CD4-positive, CD25-positive, alpha-beta regulatory T cell (primary cell): ENCODE measurements around the gene SH3GL1. TPM values are rescaled to one million over a fixed set of nuclear protein-coding genes. Genes with fewer than 3 reads are reported as not detected.

ENCODE experiments used
- ATAC-seq, 2 donors: fragments of 150-1000 bp; cut with Tn5 transposase; one replicate each; pipeline ENCODE4 v1.10.0; 2021; ENCODE audit warnings: low read depth in 2 of 2, moderate number of reproducible peaks in 2 of 2, moderate library complexity in 1 of 2
- DNase-seq, 3 donors: peaks; one replicate each; pipeline versions ENCODE4 v3.0.0 to v3.0.0-alpha.2; 2012 to 2022; ENCODE audit warnings: mixed read lengths in 1 of 3
- H3K27ac ChIP-seq: one replicate; pipeline ENCODE4 v1.7.0; 2013; ENCODE audit warnings: mild to moderate bottlenecking, low read length; ENCODE audit not compliant: insufficient read depth, poor library complexity, severe bottlenecking
- H3K27me3 ChIP-seq: one replicate; pipeline ENCODE4 v1.7.0; 2013; ENCODE audit warnings: low read length; ENCODE audit not compliant: control insufficient read depth, insufficient read depth
- H3K36me3 ChIP-seq: one replicate; pipeline ENCODE4 v1.7.0; 2013; ENCODE audit warnings: mild to moderate bottlenecking, low read length, moderate library complexity; ENCODE audit not compliant: control insufficient read depth, insufficient read depth
- H3K4me1 ChIP-seq: 2 replicates; pipeline ENCODE4 v1.7.0; 2013; ENCODE audit warnings: mild to moderate bottlenecking, low read length; ENCODE audit not compliant: insufficient read depth, control insufficient read depth, poor library complexity, severe bottlenecking
- H3K4me3 ChIP-seq: one replicate; pipeline ENCODE4 v1.7.0; 2013; ENCODE audit warnings: low read depth, mild to moderate bottlenecking, low read length, moderate library complexity
- H3K9me3 ChIP-seq, 2 experiments: 1 replicate in 1 of 2; 2 replicates in 1 of 2; pipeline ENCODE4 v1.7.0; 2013; ENCODE audit warnings: low read length in 2 of 2, mild to moderate bottlenecking in 1 of 2, moderate library complexity in 1 of 2; ENCODE audit not compliant: control insufficient read depth in 2 of 2
- H3K27ac Mint-ChIP-seq, 3 donors: one replicate each; pipeline ENCODE4 v1.8.0; 2020 to 2022; ENCODE audit warnings: mild to moderate bottlenecking in 3 of 3, mixed read lengths in 3 of 3, moderate library complexity in 2 of 3
- H3K27me3 Mint-ChIP-seq: one replicate; pipeline ENCODE4 v1.8.0; 2022; ENCODE audit warnings: mild to moderate bottlenecking, mixed read lengths
- H3K36me3 Mint-ChIP-seq: one replicate; pipeline ENCODE4 v1.8.0; 2020; ENCODE audit warnings: mixed read lengths
- H3K4me1 Mint-ChIP-seq, 4 donors: one replicate each; pipeline ENCODE4 v1.8.0; 2020 to 2022; ENCODE audit warnings: mixed read lengths in 4 of 4, mild to moderate bottlenecking in 1 of 4
- H3K4me3 Mint-ChIP-seq, 4 donors: one replicate each; pipeline ENCODE4 v1.8.0; 2020 to 2022; ENCODE audit warnings: mild to moderate bottlenecking in 4 of 4, mixed read lengths in 4 of 4, moderate library complexity in 3 of 4
- H3K9me3 Mint-ChIP-seq, 7 donors: one replicate each; pipeline ENCODE4 v1.8.0; 2020 to 2022; ENCODE audit warnings: mixed read lengths in 7 of 7, mild to moderate bottlenecking in 3 of 7, moderate library complexity in 2 of 7
- polyA plus RNA-seq, 4 donors: library from polyadenylated mRNA; unstranded; fragments of 300-500 nt; fragmentation: Illumina TruSeq; gene quantifications; one replicate each; pipeline ENCODE4 v1.2.3, GENCODE V29; 2021
- total RNA-seq: library from RNA; stranded (reverse); gene quantifications from one replicate; pipeline ENCODE4 v1.2.3, GENCODE V29; 2022

SH3GL1 gene
- total and polyA plus RNA-seq, 5 donors from 2014 or later = 13.4 to 54.0 (median 18.1) TPM

DNA sequence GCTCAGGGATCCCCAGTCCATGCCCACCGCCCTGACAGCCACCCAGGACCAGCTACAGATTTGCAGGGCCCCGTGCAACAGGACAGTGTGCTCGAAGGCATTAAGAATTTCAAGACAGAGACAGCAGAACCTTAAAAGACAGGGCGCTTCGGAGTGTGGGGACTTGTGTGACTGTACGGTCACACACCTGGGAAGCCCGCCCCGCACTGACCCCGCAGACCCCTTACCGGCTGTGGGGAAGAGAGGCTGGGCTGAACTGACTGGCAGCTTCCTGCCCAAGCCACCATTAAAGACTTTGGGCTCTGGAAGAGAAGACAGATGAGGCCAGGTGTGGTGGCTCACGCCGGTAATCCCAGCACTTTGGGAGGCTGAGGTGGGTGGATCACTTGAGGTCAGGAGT is 76.1 kb downstream of the SH3GL1 start:
- Mint-ChIP-seq H3K4me1 (peaks cover 0 to 31% (median 17%) of the 10 kb centered on the region in 4 donors), H3K36me3 (no peaks in the 10 kb centered on the region), H3K27me3 (peaks cover 16% of the 10 kb centered on the region), H3K4me3 (peak overlapping the region in 1 of 4 donors; percentile 35), H3K9me3 (peaks cover 0 to 6% (median 4%) of the 10 kb centered on the region in 7 donors), H3K27ac (no peak overlapping the region)
- no peaks in the 10 kb centered on the region for H3K36me3 ChIP-seq
- no peak for ATAC-seq
- no peak overlapping the region for H3K27ac ChIP-seq
- H3K9me3 ChIP-seq = no peaks in the 10 kb centered on the region
- peaks cover 21% of the 10 kb centered on the region for H3K4me1 ChIP-seq
- DNase-seq = no peak
- H3K27me3 ChIP-seq = no peaks in the 10 kb centered on the region
- H3K4me3 ChIP-seq = no peak overlapping the region

DNA sequence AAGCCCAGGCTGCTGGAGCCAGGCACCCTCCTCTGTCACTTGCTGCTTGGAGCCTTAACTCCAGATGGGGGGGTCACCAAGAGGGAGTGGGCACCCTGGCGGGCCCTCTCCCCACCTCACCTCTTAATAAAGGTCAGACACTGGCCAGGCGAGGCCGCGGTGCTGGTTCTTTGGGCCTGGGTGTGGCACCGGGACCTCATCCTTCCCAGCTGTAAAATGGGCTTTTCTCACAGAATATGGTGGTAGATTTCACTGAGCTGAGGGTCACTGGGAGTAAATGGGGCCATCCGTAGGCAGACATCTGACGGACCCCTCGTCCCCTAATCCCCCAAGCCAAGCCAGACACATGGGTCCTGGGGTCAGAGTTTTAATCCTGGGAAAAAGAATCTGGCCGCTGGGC is 76.7 kb downstream of the SH3GL1 start:
- no peak overlapping the region for H3K4me3 ChIP-seq

DNA sequence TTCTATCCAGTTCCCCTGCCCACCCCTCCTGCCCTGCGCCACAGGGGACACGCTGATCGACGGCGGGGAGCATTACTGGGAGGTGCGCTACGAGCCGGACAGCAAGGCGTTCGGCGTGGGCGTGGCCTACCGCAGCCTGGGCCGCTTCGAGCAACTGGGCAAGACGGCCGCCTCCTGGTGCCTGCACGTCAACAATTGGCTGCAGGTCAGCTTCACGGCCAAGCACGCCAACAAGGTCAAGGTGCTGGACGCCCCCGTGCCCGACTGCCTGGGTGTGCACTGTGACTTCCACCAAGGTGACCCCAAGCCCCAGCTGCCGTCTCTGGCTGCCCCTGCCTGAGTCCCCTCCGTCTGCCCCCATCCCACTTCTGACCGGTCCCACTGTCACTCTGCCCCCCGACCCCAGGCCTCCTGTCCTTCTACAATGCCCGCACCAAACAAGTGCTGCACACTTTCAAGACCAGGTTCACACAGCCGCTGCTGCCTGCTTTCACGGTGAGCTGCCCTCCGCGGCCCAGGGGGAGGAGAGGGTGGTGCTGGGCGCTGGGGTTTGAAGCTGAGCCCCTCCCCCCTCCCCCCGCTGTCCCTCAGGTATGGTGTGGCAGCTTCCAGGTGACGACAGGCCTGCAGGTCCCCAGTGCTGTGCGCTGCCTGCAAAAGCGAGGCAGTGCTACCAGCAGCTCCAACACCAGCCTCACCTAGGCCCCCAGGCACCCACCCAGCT is 77.2 kb downstream of the SH3GL1 start:
- Histone ChIP-seq H3K27me3 (no peaks in the 10 kb centered on the region), H3K27ac (no peak overlapping the region), H3K9me3 (no peaks in the 10 kb centered on the region), H3K4me3 (no peak overlapping the region), H3K4me1 (peaks cover 13% of the 10 kb centered on the region), H3K36me3 (no peaks in the 10 kb centered on the region)
- no peak overlapping the region for H3K4me3 Mint-ChIP-seq
- no peak for DNase-seq
- ATAC-seq = no peak
- peaks cover 12% of the 10 kb centered on the region for H3K27me3 Mint-ChIP-seq
- H3K9me3 Mint-ChIP-seq = peaks cover 0 to 6% (median 3%) of the 10 kb centered on the region in 7 donors
- H3K4me1 Mint-ChIP-seq = peaks cover 0 to 21% (median 15%) of the 10 kb centered on the region in 4 donors
- H3K36me3 Mint-ChIP-seq = no peaks in the 10 kb centered on the region
- H3K27ac Mint-ChIP-seq = no peak overlapping the region

More for the DNA sequence above, 76.7 kb downstream of the SH3GL1 start:
- Mint-ChIP-seq H3K4me1 (peaks cover 0 to 27% (median 18%) of the 10 kb centered on the region in 4 donors), H3K36me3 (no peaks in the 10 kb centered on the region), H3K27ac (no peak overlapping the region), H3K9me3 (peaks cover 0 to 6% (median 4%) of the 10 kb centered on the region in 7 donors), H3K27me3 (peaks cover 18% of the 10 kb centered on the region), H3K4me3 (no peak overlapping the region)
- no peaks in the 10 kb centered on the region for H3K27me3 ChIP-seq
- ATAC-seq = no peak
- no peaks in the 10 kb centered on the region for H3K9me3 ChIP-seq
- no peak overlapping the region for H3K27ac ChIP-seq
- peaks cover 16% of the 10 kb centered on the region for H3K4me1 ChIP-seq
- no peak for DNase-seq
- no peaks in the 10 kb centered on the region for H3K36me3 ChIP-seq

DNA sequence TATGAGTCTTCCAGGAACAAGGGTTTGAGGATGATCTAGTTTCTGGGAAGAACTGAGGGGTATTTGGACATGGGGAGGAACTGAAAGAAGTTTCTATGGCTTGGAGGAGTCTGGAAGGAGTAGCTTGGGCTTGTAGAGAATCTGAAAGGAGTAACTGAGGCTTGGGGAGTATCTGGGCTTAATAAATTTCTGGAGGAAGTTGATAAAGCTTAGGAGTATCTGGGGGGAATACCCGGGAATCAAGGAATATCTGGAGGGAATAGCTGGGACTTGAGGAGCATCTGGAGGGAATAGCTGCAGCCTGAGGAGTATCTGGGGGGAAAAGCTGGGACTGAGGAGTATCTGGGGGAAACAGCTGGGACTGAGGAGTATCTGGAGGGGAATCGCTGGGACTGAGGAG is 79.9 kb downstream of the SH3GL1 start:
- Mint-ChIP-seq H3K27ac (peak overlapping the region in 1 of 3 donors; percentile 60), H3K36me3 (no peaks in the 10 kb centered on the region), H3K27me3 (peaks cover 7% of the 10 kb centered on the region), H3K4me3 (no peak overlapping the region), H3K9me3 (peaks cover 0 to 6% (median 3%) of the 10 kb centered on the region in 7 donors), H3K4me1 (peaks cover 0 to 5% (median 2%) of the 10 kb centered on the region in 4 donors)
- Histone ChIP-seq H3K27me3 (no peaks in the 10 kb centered on the region), H3K27ac (no peak overlapping the region), H3K4me1 (no peaks in the 10 kb centered on the region), H3K36me3 (no peaks in the 10 kb centered on the region), H3K9me3 (no peaks in the 10 kb centered on the region), H3K4me3 (no peak overlapping the region)
- ATAC-seq (no peak), DNase-seq (no peak)

DNA sequence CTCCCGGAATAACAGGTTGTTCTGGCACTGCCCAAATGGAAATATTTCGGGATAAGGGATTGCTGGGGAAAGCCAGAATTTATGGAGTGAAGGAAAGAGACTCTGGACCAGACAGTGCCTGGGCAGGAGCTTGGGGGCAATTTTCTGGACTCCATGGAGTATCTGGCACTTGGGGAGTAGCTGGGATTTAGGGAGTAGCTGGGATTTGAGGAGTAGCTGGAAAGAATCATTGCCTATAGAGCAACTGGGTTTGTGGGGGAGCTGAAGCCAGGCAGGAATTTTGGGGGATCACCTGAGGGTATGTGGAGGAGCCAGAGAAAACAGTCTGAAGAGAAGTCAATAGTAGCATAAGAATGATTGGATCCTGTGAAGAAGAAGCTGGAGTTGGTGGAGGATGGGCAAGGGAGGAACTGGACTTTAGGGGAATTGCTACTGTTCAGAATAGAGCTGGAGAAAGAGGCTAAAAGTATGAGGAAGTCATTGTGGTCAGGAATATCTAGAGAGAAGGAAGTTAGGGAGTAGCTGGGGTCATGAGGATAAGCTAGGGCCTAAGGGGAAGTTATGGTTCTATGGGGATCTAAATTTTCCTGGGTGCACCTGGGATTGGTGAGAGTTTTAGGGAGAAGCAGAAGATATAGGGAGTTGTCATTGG is 81.2 kb downstream of the SH3GL1 start:
- Mint-ChIP-seq H3K27me3 (peaks cover 4% of the 10 kb centered on the region), H3K9me3 (peaks cover 0 to 6% (median 3%) of the 10 kb centered on the region in 7 donors), H3K4me3 (peak overlapping the region in 2 of 4 donors; percentile 24 to 56), H3K4me1 (peaks cover 0 to 3% (median under 1%) of the 10 kb centered on the region in 4 donors), H3K27ac (peak overlapping the region in 1 of 3 donors; percentile 45), H3K36me3 (no peaks in the 10 kb centered on the region)
- no peaks in the 10 kb centered on the region for H3K27me3 ChIP-seq
- ATAC-seq = no peak
- no peak for DNase-seq
- no peaks in the 10 kb centered on the region for H3K9me3 ChIP-seq
- no peaks in the 10 kb centered on the region for H3K4me1 ChIP-seq
- no peaks in the 10 kb centered on the region for H3K36me3 ChIP-seq
- no peak overlapping the region for H3K4me3 ChIP-seq
- no peak overlapping the region for H3K27ac ChIP-seq

DNA sequence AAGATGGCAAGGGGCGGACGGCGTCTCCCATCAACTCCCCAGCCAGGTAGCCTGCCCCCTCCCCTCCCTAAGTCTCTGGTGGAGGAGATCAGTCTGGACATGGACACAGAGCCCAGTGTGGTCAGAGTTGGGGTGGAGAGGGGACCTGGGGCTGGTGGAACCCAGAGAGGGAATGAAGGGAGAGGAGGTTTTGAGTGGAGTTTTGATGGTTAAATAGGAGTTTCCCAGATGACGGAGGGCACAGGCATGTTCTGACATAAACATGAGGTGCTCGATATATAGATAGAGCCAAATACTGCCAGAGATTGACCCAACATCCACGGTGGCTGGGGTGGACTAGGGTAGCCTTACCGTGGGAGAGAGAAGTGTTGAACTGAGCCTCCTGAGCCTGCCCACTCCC is 81.9 kb downstream of the SH3GL1 start:
- Mint-ChIP-seq H3K4me3 (no peak overlapping the region), H3K36me3 (no peaks in the 10 kb centered on the region), H3K27ac (peak overlapping the region in 1 of 3 donors; percentile 76), H3K4me1 (peaks cover 0 to 3% (median under 1%) of the 10 kb centered on the region in 4 donors), H3K9me3 (peaks cover 0 to 6% (median 3%) of the 10 kb centered on the region in 7 donors), H3K27me3 (peaks cover 4% of the 10 kb centered on the region)
- Histone ChIP-seq H3K9me3 (no peaks in the 10 kb centered on the region), H3K4me1 (no peaks in the 10 kb centered on the region), H3K36me3 (no peaks in the 10 kb centered on the region), H3K4me3 (no peak overlapping the region), H3K27ac (no peak overlapping the region), H3K27me3 (no peaks in the 10 kb centered on the region)
- ATAC-seq (no peak), DNase-seq (no peak)

DNA sequence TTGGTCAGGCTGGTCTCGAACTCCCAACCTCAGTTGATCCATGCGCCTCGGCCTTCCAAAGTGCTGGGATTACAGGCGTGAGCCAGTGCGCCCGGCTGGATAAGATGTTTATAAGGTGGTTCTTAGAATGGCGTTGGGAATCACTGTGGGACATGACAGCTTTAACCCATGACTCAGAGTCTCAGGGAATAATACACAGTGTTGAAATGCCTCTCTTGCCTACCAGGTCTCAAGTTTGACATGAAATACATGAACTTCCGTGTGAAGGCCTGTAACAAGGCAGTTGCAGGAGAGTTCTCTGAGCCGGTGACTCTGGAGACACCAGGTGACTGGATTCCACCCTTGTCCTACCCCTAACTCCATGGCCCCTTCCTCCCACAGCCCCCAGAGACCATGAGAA is 83.4 kb downstream of the SH3GL1 start:
- no peaks in the 10 kb centered on the region for H3K36me3 ChIP-seq
- no peaks in the 10 kb centered on the region for H3K9me3 ChIP-seq
- no peaks in the 10 kb centered on the region for H3K27me3 ChIP-seq
- H3K4me1 Mint-ChIP-seq = peaks cover 0 to 3% (median under 1%) of the 10 kb centered on the region in 4 donors
- H3K27ac Mint-ChIP-seq = no peak overlapping the region
- no peaks in the 10 kb centered on the region for H3K4me1 ChIP-seq
- peaks cover 0 to 6% (median 3%) of the 10 kb centered on the region in 7 donors for H3K9me3 Mint-ChIP-seq
- H3K4me3 ChIP-seq = no peak overlapping the region
- DNase-seq (no peak), ATAC-seq (no peak)
- no peaks in the 10 kb centered on the region for H3K36me3 Mint-ChIP-seq
- H3K27ac ChIP-seq = no peak overlapping the region
- peaks cover 4% of the 10 kb centered on the region for H3K27me3 Mint-ChIP-seq
- no peak overlapping the region for H3K4me3 Mint-ChIP-seq
